H1 (cell line): Measurements from ENCODE around the gene CMTM3. TPM values are rescaled to one million over a fixed set of nuclear protein-coding genes. Genes with fewer than 3 reads are reported as not detected.

Source experiments
- CTCF ChIA-PET: fragments of 300-600 bp; sonication (Branson Sonifier 250); formaldehyde crosslinking; loops from one replicate; lab custom pipeline; 2021; ENCODE audit not compliant: partially characterized antibody; lab: Charles Lee
- POLR2A ChIA-PET: fragments of 300-600 bp; sonication (Branson Sonifier 250); formaldehyde crosslinking; loops from one replicate; lab custom pipeline; 2021; ENCODE audit warnings: inconsistent platforms; ENCODE audit not compliant: partially characterized antibody; lab: Charles Lee
- DNase-seq, 2 experiments: peaks; one replicate each; pipeline versions ENCODE4 v3.0.0 to v3.0.0-alpha.2; 2010 to 2022; ENCODE audit warnings: low spot score in 2 of 2, low read depth in 1 of 2, mixed read lengths in 1 of 2
- FAIRE-seq: peaks from 2 replicates; lab custom pipeline; 2011; peaks lifted over from hg19 to GRCh38; lab: Jason Lieb, UNC
- H2AFZ ChIP-seq: 2 replicates; pipeline ENCODE4 v1.8.1; 2012; ENCODE audit warnings: low read length, inconsistent platforms
- H2AK5ac ChIP-seq: 2 replicates; pipeline ENCODE4 v1.6.1; 2013; ENCODE audit warnings: low read depth, low read length
- H2BK120ac ChIP-seq: replicated peaks from 2 replicates; pipeline ENCODE3; 2013; ENCODE audit warnings: low read depth, low read length, inconsistent platforms
- H2BK12ac ChIP-seq: 2 replicates; pipeline ENCODE4 v1.6.1; 2013; ENCODE audit warnings: low read depth, low read length
- H2BK15ac ChIP-seq: 2 replicates; pipeline ENCODE4 v1.6.1; 2013; ENCODE audit warnings: low read length
- H2BK20ac ChIP-seq: 2 replicates; pipeline ENCODE4 v1.6.1; 2013; ENCODE audit warnings: low read length
- H2BK5ac ChIP-seq: 2 replicates; pipeline ENCODE4 v1.6.1; 2013; ENCODE audit warnings: low read depth, low read length
- H3K14ac ChIP-seq: 2 replicates; pipeline ENCODE4 v1.6.1; 2013; ENCODE audit warnings: inconsistent platforms; ENCODE audit not compliant: insufficient read length
- H3K18ac ChIP-seq: 2 replicates; pipeline ENCODE4 v1.6.1; 2013; ENCODE audit warnings: low read length; ENCODE audit errors: extremely low read depth
- H3K23ac ChIP-seq: 2 replicates; pipeline ENCODE4 v1.6.1; 2013; ENCODE audit warnings: inconsistent platforms; ENCODE audit not compliant: insufficient read length
- H3K23me2 ChIP-seq: 2 replicates; pipeline ENCODE4 v1.6.1; 2013; ENCODE audit warnings: low read depth, low read length
- H3K27ac ChIP-seq: 2 replicates; pipeline ENCODE4 v1.6.1; 2011; ENCODE audit warnings: low read depth, low read length, inconsistent platforms
- H3K27me3 ChIP-seq, 4 experiments: replicated peaks in 1 of 4; 1 replicate in 1 of 4; 2 replicates in 3 of 4; pipeline versions ENCODE4 v1.6.1 to v1.8.1; 2011 to 2013; ENCODE audit warnings: low read length in 3 of 4, mild to moderate bottlenecking in 3 of 4, inconsistent platforms in 2 of 4, mixed read lengths in 2 of 4, moderate library complexity in 1 of 4; ENCODE audit not compliant: control insufficient read depth in 3 of 4, insufficient read depth in 3 of 4; ENCODE audit errors: extremely low read depth in 1 of 4
- H3K36me3 ChIP-seq, 4 experiments: 2 replicates each; pipeline versions ENCODE4 v1.6.1 to v1.8.1; 2011 to 2013; ENCODE audit warnings: mild to moderate bottlenecking in 4 of 4, low read length in 3 of 4, moderate library complexity in 2 of 4, control low read depth in 1 of 4, inconsistent platforms in 1 of 4; ENCODE audit not compliant: insufficient read depth in 4 of 4, control insufficient read depth in 2 of 4
- H3K4ac ChIP-seq: replicated peaks from 2 replicates; pipeline ENCODE3; 2013; ENCODE audit warnings: low read length, low read depth, mixed read lengths, inconsistent platforms; ENCODE audit not compliant: insufficient read length
- H3K4me1 ChIP-seq, 4 experiments: replicated peaks in 1 of 4; 1 replicate in 1 of 4; 2 replicates in 3 of 4; pipeline versions ENCODE4 v1.6.1 to v1.8.1; 2011 to 2013; ENCODE audit warnings: low read length in 3 of 4, inconsistent platforms in 2 of 4, mixed read lengths in 1 of 4; ENCODE audit not compliant: insufficient read depth in 4 of 4, control insufficient read depth in 3 of 4
- H3K4me2 ChIP-seq, 2 experiments: 2 replicates each; pipeline versions ENCODE4 v1.6.1 to v1.8.1; 2011 to 2013; ENCODE audit warnings: low read depth in 2 of 2, low read length in 2 of 2, control low read depth in 1 of 2, inconsistent platforms in 1 of 2, mild to moderate bottlenecking in 1 of 2; ENCODE audit not compliant: insufficient read depth in 1 of 2
- H3K4me3 ChIP-seq, 4 experiments: fragments of 200-600, 300-600 bp in 1 of 4; sonication (generic), shearing (Covaris generic), sonication (Bioruptor Twin) in 1 of 4; 2 replicates each; pipeline versions ENCODE4 v1.5.1 to v1.8.1; 2011 to 2016; ENCODE audit warnings: low read length in 4 of 4, low read depth in 3 of 4, control low read depth in 2 of 4, inconsistent platforms in 2 of 4, mild to moderate bottlenecking in 2 of 4, mixed read lengths in 1 of 4, moderate library complexity in 1 of 4; ENCODE audit not compliant: insufficient read depth in 2 of 4; ENCODE audit errors: extremely low read depth in 1 of 4
- H3K56ac ChIP-seq: replicated peaks from 2 replicates; pipeline ENCODE3; 2013; ENCODE audit warnings: low read depth, mild to moderate bottlenecking, mixed read lengths, low read length, inconsistent platforms; ENCODE audit not compliant: insufficient read length
- H3K79me1 ChIP-seq: 2 replicates; pipeline ENCODE4 v1.6.1; 2013; ENCODE audit warnings: low read depth, low read length, control low read depth
- H3K79me2 ChIP-seq, 2 experiments: 2 replicates each; pipeline versions ENCODE4 v1.6.1 to v1.8.1; 2012 to 2013; ENCODE audit warnings: low read length in 2 of 2, mild to moderate bottlenecking in 2 of 2, inconsistent platforms in 1 of 2; ENCODE audit not compliant: insufficient read depth in 2 of 2, control insufficient read depth in 1 of 2
- H3K9ac ChIP-seq, 4 experiments: replicated peaks in 1 of 4; 1 replicate in 1 of 4; 2 replicates in 3 of 4; pipeline versions ENCODE4 v1.6.1 to v1.8.1; 2011 to 2013; ENCODE audit warnings: low read depth in 3 of 4, low read length in 3 of 4, control low read depth in 2 of 4, mild to moderate bottlenecking in 2 of 4, moderate library complexity in 2 of 4, inconsistent platforms in 1 of 4; ENCODE audit errors: extremely low read depth in 1 of 4
- H3K9me3 ChIP-seq, 2 experiments: 2 replicates each; pipeline versions ENCODE4 v1.6.1 to v1.8.1; 2012 to 2013; ENCODE audit warnings: mild to moderate bottlenecking in 2 of 2, moderate library complexity in 2 of 2, control low read depth in 1 of 2, inconsistent platforms in 1 of 2, low read depth in 1 of 2, low read length in 1 of 2, mixed read lengths in 1 of 2; ENCODE audit not compliant: insufficient read depth in 2 of 2
- H4K20me1 ChIP-seq, 2 experiments: replicated peaks in 1 of 2; 2 replicates each; pipeline versions ENCODE3 to v1.8.1; 2011 to 2013; ENCODE audit warnings: inconsistent platforms in 2 of 2, low read length in 2 of 2, mild to moderate bottlenecking in 1 of 2; ENCODE audit not compliant: insufficient read depth in 2 of 2, control insufficient read depth in 1 of 2
- H4K5ac ChIP-seq: 2 replicates; pipeline ENCODE4 v1.6.1; 2013; ENCODE audit warnings: low read length, low read depth, mixed read lengths, inconsistent platforms; ENCODE audit not compliant: insufficient read length
- H4K8ac ChIP-seq: 2 replicates; pipeline ENCODE4 v1.8.0; 2013; ENCODE audit warnings: mild to moderate bottlenecking, moderate library complexity, low read length, inconsistent platforms; ENCODE audit not compliant: insufficient read depth; ENCODE audit errors: extremely low read depth
- H4K91ac ChIP-seq: replicated peaks from 2 replicates; pipeline ENCODE3; 2013; ENCODE audit warnings: low read length, mixed read lengths, inconsistent platforms; ENCODE audit not compliant: insufficient read length
- JUND ChIP-seq: IDR thresholded peaks from 2 replicates; pipeline ENCODE4 v1.6.1; 2011; ENCODE audit warnings: mild to moderate bottlenecking, improper control_type of control experiment, low read length
- RAD21 ChIP-seq, 2 experiments: IDR thresholded peaks in 1 of 2; conservative IDR thresholded peaks in 1 of 2; 2 replicates each; pipeline ENCODE4 v1.6.1; 2011; ENCODE audit warnings: low read depth in 2 of 2, low read length in 2 of 2, improper control_type of control experiment in 1 of 2, inconsistent platforms in 1 of 2, mild to moderate bottlenecking in 1 of 2, moderate library complexity in 1 of 2
- WGBS, 2 experiments: shearing (Covaris generic) in 1 of 2; methylation state at CpG; one replicate each; pipeline versions ENCODE4 v1.1.6 to v1.1.7; 2013 to 2015; ENCODE audit warnings: low lambda C conversion rate in 2 of 2, mixed read lengths in 2 of 2, inconsistent platforms in 1 of 2, low coverage in 1 of 2, missing lambda C conversion rate in 1 of 2; ENCODE audit not compliant: insufficient replicate concordance in 2 of 2, insufficient coverage in 1 of 2, insufficient read length in 1 of 2; ENCODE audit errors: extremely low coverage in 1 of 2, missing lambda C conversion rate in 1 of 2; 5-methylcytosine and 5-hydroxymethylcytosine counted together
- polyA plus RNA-seq, 7 experiments: library from polyadenylated mRNA; depleted of rRNA in 3 of 7; stranded (reverse) in 5 of 7; unstranded in 2 of 7; fragments of >200 nt in 5 of 7; fragments of 200-250 nt in 2 of 7; gene quantifications; 1 replicate in 5 of 7; 2 replicates in 1 of 7; 4 replicates in 1 of 7; pipeline versions ENCODE4 v1.2.1 to v1.2.3, GENCODE V29; 2011 to 2013; ENCODE audit warnings: missing spikeins in 2 of 7, mixed read lengths in 2 of 7
- total RNA-seq: library from RNA; stranded (reverse); fragmentation: NEBNext Ultra II Directional; extraction: Animal tissue kit (Norgen Biotek cat#: 25700); gene quantifications from 2 replicates; pipeline ENCODE4 v1.2.1, GENCODE V29; 2021

The CMTM3 gene
- total and polyA plus RNA-seq, 2 of the 8 experiments (the other 6 are each of a cell fraction or from before 2014, with no cell fraction given), result 24.7 to 24.8 TPM

- FAIRE-seq, result no peak
- H3K9me3 ChIP-seq, result no peaks in the 10 kb centered on the region
- no peak overlapping the region for H3K9ac ChIP-seq
- no peak overlapping the region for H2AFZ ChIP-seq
- H3K23ac ChIP-seq, result no peak overlapping the region
- no peak for DNase-seq
- no peak overlapping the region for H2BK5ac ChIP-seq
- no peak overlapping the region for H3K14ac ChIP-seq
- POLR2A ChIA-PET, result interaction anchor here (1.2 to 1.5 kb wide), 3 partner anchors 10 to 54 kb away, joined by 3 to 4 read pairs (median 3); no protein-coding TSS in a partner anchor
- H3K18ac ChIP-seq, result no peak overlapping the region
- H4K5ac ChIP-seq, result no peak overlapping the region
- H3K36me3 ChIP-seq, result no peaks in the 10 kb centered on the region
- no peak overlapping the region for H2BK20ac ChIP-seq
- H3K79me2 ChIP-seq, result peaks cover 0 to 20% of the 10 kb centered on the region in 2 experiments; a peak in 2 of 4 replicates
- H3K4me2 ChIP-seq, result no peak overlapping the region
- H3K79me1 ChIP-seq, result no peaks in the 10 kb centered on the region; the same call in 1 of the 2 replicates
- H3K4ac ChIP-seq, result no peak overlapping the region
- H3K4me1 ChIP-seq, result no peaks in the 10 kb centered on the region
- H2BK120ac ChIP-seq, result no peak overlapping the region
- H3K23me2 ChIP-seq, result no peaks in the 10 kb centered on the region; the same call in 1 of the 2 replicates
- no peak overlapping the region for H3K27ac ChIP-seq
- CTCF ChIA-PET, result interaction anchor here (0.6 to 4.1 kb wide), 25 partner anchors 8 to 200 kb away, joined by 3 to 58 read pairs (median 5); partner anchors contain the start of genes CMTM4 and NAE1
- WGBS, 2 experiments, result 85% methylated on average over 7 of the region's 7 CpGs; no CpG with 5 or more reads in 1 of the 2 experiments
- H2AK5ac ChIP-seq, result no peak overlapping the region
- H3K4me3 ChIP-seq, result no peak overlapping the region
- H4K8ac ChIP-seq, result no peak overlapping the region
- peaks cover 2 to 5% of the 10 kb centered on the region in 2 experiments for H4K20me1 ChIP-seq
- H3K27me3 ChIP-seq, result no peaks in the 10 kb centered on the region
- H2BK15ac ChIP-seq, result no peak overlapping the region
- no peak overlapping the region for H4K91ac ChIP-seq
- H2BK12ac ChIP-seq, result no peak overlapping the region
- H3K56ac ChIP-seq, result no peak overlapping the region
- TF ChIP-seq RAD21 (IDR thresholded peaks at IDR 0.05 in 1 of 2, conservative IDR thresholded peaks at IDR 0.05 in 1 of 2; ENCODE audit: low read depth in 2 of 2, low read length in 2 of 2) (peak; percentile 31 to 50; a peak in 3 of 4 replicates), JUND (no peak)
Measured at GRCh38 chr16:66662445-66663194, 58.1 kb downstream of the CMTM3 start.
